Body of pancreas (tissue), 4 donors: Measurements from ENCODE around the gene ZNF584.

Experiments
- POLR2A ChIP-seq, 3 donors: fragments of 450-650 bp; IDR thresholded peaks; one replicate each; pipeline ENCODE4 v1.6.1; 2016; ENCODE audit warnings: antibody characterized with exemption in 3 of 3, mild to moderate bottlenecking in 2 of 3
- TF ChIP-seq, protein P1 (sequence below), 7 experiments: fragments of 450-650 bp in 4 of 7; fragments of 200-600 bp in 3 of 7; sonication (generic) in 3 of 7; IDR thresholded peaks; one replicate each; pipeline ENCODE4 v1.5.1; 2016 to 2019; ENCODE audit warnings: antibody characterized with exemption in 7 of 7

GRCh38 chr19:58397533-58398037 lies 10.9 kb upstream of the ZNF584 start:
- TF ChIP-seq, protein P1, sequence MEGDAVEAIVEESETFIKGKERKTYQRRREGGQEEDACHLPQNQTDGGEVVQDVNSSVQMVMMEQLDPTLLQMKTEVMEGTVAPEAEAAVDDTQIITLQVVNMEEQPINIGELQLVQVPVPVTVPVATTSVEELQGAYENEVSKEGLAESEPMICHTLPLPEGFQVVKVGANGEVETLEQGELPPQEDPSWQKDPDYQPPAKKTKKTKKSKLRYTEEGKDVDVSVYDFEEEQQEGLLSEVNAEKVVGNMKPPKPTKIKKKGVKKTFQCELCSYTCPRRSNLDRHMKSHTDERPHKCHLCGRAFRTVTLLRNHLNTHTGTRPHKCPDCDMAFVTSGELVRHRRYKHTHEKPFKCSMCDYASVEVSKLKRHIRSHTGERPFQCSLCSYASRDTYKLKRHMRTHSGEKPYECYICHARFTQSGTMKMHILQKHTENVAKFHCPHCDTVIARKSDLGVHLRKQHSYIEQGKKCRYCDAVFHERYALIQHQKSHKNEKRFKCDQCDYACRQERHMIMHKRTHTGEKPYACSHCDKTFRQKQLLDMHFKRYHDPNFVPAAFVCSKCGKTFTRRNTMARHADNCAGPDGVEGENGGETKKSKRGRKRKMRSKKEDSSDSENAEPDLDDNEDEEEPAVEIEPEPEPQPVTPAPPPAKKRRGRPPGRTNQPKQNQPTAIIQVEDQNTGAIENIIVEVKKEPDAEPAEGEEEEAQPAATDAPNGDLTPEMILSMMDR (IDR thresholded peaks at IDR 0.05), result no peak
- no peak for TF ChIP-seq POLR2A (IDR thresholded peaks at IDR 0.05)
